GM18505 (cell line): ENCODE results near the gene CPHXL2.

ENCODE experiments used
- ATAC-seq: cut with Tn5 transposase; IDR thresholded peaks from one replicate; pipeline ENCODE4 v1.9.1; 2021; ENCODE audit not compliant: unreplicated experiment
- POLR2A ChIP-seq: IDR thresholded peaks from 4 replicates; pipeline ENCODE4 v1.6.1; 2011; ENCODE audit warnings: borderline replicate concordance; ENCODE audit not compliant: insufficient read depth, insufficient read length; ENCODE audit errors: extremely low read depth

The CPHXL2 gene

GRCh38 chr16:75627851-75628250, 49.0 kb downstream of the CPHXL2 start:
- TF ChIP-seq POLR2A: no peak
- ATAC-seq: no peak

GRCh38 chr16:75626806-75627205, 50.0 kb downstream of the CPHXL2 start:
- no peak for ATAC-seq
- TF ChIP-seq POLR2A: no peak

- TF ChIP-seq POLR2A: no peak
- no peak for ATAC-seq
Observed at GRCh38 chr16:75624921-75625334, 51.9 kb downstream of the CPHXL2 start.

- ATAC-seq: peak; percentile 91
- peak; percentile 93 for TF ChIP-seq POLR2A
Observed at GRCh38 chr16:75622761-75623605, 53.8 kb downstream of the CPHXL2 start, which contains the start of gene ADAT1. Gene ADAT1 (minus strand): TSS chr16:75623281. CDS start chr16:75620799, 2,482 bp downstream.

GRCh38 chr16:75621170-75621477, 55.7 kb downstream of the CPHXL2 start:
- TF ChIP-seq POLR2A: no peak
- no peak for ATAC-seq

- ATAC-seq: no peak
- peak; percentile 18 for TF ChIP-seq POLR2A
Observed at GRCh38 chr16:75620326-75621169, 56.3 kb downstream of the CPHXL2 start.

- no peak for TF ChIP-seq POLR2A
- no peak for ATAC-seq
Observed at GRCh38 chr16:75618780-75619179, 58.0 kb downstream of the CPHXL2 start.

- ATAC-seq: no peak
- TF ChIP-seq POLR2A: no peak
Observed at GRCh38 chr16:75617121-75617520, 59.7 kb downstream of the CPHXL2 start.

- TF ChIP-seq POLR2A: no peak
- no peak for ATAC-seq
Observed at GRCh38 chr16:75616521-75617010, 60.2 kb downstream of the CPHXL2 start.

GRCh38 chr16:75615619-75616018, 61.2 kb downstream of the CPHXL2 start:
- ATAC-seq: no peak
- TF ChIP-seq POLR2A: no peak

- ATAC-seq: no peak
Observed at GRCh38 chr16:75614066-75614897, 62.5 kb downstream of the CPHXL2 start.

More at GRCh38 chr16:75614066-75614897, 62.5 kb downstream of the CPHXL2 start:
- no peak for TF ChIP-seq POLR2A
